ENCODE results near the gene TMEM223.

- TF ChIP-seq CTCF (IDR thresholded peaks at IDR 0.05) (no peak), POLR2A (IDR thresholded peaks at IDR 0.05; ENCODE audit: low read depth) (no peak)
Measured at GRCh38 chr11:62799486-62799885, 7.7 kb upstream of the TMEM223 start.
